ENCODE data around the gene HSPB1.
"Not testable (repeated sequence)": the region's sequence is repeated elsewhere in the genome, so short reads cannot be mapped to it uniquely, and the experiment has no call there.

GRCh38 chr7:76290847-76291350 is 11.6 kb upstream of the HSPB1 start:
- TF ChIP-seq POLR2A, TAF1, SPI1, POLR2AphosphoS5 (IDR thresholded peaks at IDR 0.05; ENCODE audit: low read depth, low read length): not testable (repeated sequence)

Data from GM12891 (cell line).